NCI-H1105 treated with DMSO at 0.1 percent for 48 hours (cell line): Measurements from ENCODE around the gene PKP3.
A peak's percentile ranks its signal among the peaks of the same experiment; 100 is the strongest.
"Not testable (repeated sequence)": the region's sequence is repeated elsewhere in the genome, so short reads cannot be mapped to it uniquely, and the experiment has no call there.

Source experiments
- DNase-seq: peaks from one replicate; lab custom pipeline; 2025; lab: John Stamatoyannopoulos, UW

PKP3 gene, protein sequence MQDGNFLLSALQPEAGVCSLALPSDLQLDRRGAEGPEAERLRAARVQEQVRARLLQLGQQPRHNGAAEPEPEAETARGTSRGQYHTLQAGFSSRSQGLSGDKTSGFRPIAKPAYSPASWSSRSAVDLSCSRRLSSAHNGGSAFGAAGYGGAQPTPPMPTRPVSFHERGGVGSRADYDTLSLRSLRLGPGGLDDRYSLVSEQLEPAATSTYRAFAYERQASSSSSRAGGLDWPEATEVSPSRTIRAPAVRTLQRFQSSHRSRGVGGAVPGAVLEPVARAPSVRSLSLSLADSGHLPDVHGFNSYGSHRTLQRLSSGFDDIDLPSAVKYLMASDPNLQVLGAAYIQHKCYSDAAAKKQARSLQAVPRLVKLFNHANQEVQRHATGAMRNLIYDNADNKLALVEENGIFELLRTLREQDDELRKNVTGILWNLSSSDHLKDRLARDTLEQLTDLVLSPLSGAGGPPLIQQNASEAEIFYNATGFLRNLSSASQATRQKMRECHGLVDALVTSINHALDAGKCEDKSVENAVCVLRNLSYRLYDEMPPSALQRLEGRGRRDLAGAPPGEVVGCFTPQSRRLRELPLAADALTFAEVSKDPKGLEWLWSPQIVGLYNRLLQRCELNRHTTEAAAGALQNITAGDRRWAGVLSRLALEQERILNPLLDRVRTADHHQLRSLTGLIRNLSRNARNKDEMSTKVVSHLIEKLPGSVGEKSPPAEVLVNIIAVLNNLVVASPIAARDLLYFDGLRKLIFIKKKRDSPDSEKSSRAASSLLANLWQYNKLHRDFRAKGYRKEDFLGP

DNA sequence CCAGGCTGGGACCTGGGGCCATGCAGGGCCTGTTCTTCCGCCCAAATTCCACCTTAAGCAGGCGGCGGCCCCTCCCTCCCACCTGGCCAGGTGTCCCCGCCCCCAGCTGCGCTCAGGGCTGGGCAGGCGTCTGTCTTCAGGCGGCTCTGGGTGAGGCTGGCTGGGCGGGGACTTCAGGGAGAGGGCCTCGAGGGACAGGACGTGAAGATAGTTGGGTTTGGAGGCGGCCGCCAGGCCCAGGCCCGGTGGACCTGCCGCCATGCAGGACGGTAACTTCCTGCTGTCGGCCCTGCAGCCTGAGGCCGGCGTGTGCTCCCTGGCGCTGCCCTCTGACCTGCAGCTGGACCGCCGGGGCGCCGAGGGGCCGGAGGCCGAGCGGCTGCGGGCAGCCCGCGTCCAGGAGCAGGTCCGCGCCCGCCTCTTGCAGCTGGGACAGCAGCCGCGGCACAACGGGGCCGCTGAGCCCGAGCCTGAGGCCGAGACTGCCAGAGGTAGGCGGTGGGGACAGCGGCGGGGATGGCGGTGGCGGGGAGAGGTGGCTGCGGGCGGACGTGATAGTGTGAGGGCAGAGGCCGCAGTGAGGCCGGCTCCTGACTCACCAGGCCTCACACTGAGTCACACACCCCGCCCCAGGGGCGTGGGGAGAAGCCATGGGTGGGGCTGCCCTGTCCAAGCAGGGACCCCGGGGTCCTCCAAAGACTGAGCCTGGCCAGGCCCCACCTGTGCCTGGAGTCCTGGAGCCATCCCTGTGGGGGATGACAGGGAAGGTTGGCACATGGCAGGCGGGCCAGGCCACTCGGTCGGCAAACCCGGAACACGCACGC is at the start of gene PKP3:
PKP3 (plus strand) TSS at position 176 of the 824 bp plus-strand sequence; CDS start at position 260, 84 bp downstream.
- DNase-seq = no peak

DNA sequence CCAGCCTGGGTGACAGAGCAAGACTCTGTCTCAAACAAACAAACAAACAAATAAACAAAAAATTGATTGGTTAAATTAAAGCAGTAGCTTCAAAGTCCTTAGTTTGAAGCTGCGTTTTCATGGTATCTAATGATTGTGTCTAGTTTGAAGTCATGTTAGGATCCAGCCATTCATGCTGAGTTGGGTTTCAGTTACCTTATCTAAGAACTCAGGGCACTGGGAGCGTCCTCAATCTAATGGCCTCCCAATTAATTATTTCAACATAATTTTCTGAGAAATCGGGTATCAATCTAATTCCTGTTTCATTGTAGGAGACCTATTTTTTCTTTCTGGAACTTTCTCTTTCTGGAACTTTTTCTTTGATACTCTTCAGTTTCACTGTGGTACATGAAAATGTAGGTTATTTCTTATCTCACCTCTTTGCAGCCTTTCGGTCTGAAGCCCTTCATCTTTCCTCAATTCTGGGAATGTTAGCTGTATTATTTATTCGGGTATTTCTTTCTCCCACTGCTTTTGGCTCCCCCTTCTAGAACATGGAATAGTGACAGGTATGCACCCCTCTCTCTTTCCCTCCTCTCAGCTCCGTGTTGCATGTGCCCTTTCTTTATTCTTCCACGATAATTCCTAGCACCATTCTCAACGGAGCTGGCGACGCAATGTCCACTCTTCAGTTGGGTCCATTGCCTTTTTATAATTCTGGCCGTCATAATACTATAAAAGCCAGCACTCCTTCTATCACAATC is 49.0 kb upstream of the PKP3 start:
- DNase-seq = no peak

DNA sequence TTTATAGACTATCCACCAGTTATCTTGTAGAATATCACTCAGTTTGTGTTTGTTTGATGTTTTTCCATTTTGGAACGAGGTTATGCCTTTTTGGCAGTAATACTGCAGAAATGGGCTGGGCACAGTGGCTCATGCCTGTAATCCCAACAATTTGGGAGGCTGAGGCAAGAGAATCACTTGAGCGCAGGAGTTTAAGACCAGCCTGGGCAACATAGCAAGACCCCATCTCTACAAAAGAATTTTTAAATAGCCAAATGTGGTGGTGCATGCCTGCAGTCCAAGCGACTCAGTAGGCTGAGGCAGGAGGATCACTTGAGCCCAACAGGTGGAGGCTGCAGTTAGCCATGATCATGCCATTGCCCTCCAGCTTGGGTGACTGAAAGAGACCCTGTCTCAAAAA is 47.5 kb upstream of the PKP3 start:
- no peak for DNase-seq

DNA sequence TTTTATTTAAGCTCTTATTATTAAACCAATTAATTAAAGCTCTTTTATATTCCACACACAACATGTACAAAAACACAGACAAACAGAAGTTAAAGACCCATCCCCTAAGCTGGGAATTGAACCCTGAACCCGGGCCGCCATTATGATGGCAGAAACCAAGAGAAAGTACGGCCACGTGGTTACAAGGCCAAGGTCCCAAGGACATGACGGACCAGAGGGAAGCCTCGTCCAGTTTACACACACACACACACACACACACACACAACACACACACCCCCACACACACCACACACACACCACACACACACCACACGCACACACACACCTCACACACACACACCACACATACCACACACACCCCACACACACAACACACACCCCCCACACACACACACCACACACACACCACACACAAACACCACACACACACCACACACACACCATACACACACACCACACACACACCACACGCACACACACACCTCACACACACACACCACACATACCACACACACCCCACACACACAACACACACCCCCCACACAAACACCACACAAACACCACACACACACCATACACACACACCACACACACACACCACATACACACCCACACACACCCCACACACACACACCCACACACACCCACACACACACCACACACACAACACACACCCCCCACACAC is 44.6 kb upstream of the PKP3 start:
- not testable (repeated sequence) for DNase-seq

DNA sequence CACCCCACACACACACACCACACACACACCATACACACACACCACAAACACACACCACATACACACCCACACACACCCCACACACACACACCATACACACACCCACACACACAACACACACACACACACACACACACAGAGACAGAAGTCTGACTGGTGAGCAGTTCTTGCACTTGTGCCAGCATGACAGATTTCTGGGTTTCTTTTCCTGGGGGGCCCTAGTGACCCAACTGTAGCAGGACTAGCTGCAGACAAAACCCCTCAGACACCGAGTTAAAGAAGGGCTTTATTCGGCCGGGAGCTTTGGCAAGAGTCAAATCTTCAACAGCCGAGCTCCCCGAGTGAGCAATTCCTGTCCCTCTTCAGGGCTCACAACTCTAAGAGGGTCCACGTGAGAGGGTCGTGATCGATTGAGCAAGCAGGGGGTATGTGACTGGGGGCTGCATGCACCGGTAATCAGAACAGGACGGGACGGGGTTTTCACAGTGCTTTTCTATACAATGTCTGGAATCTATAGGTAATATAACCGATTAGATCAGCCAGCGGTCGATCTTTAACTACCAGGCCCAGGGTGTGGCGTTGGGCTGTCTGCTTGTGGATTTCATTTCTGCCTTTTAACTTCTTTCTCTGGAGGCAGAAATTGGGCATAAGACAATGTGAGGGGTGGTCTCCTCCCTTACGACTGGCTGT is 43.8 kb upstream of the PKP3 start:
- DNase-seq = not testable (repeated sequence)

DNA sequence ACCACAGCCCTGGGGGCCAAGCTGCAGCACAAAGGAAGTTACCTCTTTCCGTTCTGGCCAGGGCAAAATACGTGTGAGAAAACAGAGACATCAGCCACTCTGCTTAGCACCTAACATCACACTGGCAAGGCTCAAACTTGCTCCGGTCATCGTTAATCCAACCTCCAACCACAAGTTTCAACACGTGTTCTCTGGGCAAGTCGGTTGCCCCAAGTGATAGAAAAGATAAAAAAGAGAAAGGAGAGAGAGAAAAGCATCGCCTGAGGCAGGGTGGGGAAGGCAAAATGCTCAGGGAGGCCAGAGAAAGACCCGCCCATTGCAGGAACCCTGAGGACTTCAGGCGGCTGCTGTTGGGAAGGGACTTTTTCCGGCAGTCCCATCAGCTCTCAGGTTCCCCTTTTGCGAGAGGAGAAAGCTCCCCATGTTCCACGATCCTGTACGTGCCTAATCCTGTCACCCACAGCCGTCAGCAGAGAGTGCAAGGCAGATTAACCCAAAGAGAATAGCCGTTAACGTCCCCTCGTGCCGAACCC is 43.2 kb upstream of the PKP3 start:
- no peak for DNase-seq

DNA sequence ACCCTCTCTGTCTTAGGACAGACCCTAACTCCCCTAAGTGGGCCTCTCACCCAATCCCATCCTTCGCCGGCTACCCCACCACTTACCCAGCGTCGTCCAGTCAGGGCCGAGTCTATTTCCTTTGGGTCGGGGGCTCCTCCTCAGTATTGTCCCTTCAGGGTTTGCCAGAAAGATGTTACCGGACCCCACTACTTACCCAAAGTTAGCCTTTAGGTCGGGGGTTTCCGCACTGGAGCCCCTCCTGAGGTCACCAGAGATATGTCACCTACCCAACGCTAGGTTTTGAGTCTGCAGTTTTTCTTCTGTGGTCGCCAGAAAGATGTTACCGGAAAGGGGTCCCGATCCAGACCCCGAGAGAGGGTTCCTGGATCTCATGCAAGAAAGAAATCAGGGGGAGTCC is 42.6 kb upstream of the PKP3 start:
- DNase-seq = no peak

DNA sequence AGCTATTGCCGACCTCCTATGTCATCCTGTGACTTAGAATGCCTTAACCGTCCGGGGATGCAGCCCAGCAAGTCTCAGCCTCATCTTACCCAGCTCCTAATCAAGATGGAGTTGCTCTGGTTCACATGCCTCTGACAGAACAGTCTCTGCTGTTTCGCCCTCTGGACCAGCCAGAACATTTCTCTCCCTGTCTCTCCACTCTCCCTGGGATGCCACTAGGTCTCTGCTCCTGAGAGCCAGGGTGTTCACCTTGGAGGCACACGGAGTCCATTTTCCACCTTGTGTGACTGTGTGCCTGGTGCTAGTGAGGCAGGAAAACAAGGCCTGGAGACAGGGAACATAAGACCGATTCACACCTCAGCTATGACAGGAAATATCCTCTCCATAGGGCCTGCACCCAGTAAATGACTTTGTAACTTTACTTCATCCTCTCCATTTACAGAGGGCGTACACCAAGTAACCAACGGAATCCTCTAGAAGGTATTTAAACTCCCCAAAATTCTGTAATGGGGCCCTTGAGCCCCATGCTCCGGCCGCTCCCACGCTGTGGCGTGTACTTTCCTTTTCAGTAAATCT is 41.5 kb upstream of the PKP3 start:
- no peak for DNase-seq

DNA sequence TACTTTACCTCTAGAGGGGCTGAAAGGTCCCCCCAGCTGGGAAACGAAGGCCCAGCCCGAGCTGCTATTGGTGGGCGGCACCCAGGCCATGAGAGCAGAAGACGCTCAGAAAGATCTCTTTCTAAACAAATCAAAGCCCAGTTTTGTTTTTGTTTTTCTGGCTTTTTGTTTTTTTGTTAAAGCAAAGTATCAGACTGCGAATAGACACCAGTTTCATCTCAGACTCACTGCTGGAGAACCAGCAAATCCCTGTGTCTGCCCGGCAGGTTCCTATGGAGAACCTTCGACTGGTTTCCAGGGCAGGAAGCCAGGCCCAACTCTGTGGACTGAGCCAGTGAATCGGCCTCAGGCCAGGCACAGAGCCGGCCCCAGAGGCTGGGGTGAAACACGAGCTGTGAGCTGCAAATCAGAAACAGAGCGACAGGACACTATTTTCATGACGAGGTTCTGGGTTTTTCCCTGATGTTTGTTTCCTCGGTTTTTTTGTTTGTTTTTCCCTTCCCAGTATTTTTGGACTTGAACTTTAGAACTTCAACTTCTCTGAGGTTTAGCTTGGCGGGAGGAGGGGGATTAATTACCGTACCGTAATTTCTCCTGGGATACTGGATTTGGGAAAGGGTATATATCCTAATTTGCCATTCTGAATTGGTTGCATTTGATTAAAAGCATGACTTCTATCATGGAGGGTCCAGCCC is 40.7 kb upstream of the PKP3 start:
- no peak for DNase-seq

DNA sequence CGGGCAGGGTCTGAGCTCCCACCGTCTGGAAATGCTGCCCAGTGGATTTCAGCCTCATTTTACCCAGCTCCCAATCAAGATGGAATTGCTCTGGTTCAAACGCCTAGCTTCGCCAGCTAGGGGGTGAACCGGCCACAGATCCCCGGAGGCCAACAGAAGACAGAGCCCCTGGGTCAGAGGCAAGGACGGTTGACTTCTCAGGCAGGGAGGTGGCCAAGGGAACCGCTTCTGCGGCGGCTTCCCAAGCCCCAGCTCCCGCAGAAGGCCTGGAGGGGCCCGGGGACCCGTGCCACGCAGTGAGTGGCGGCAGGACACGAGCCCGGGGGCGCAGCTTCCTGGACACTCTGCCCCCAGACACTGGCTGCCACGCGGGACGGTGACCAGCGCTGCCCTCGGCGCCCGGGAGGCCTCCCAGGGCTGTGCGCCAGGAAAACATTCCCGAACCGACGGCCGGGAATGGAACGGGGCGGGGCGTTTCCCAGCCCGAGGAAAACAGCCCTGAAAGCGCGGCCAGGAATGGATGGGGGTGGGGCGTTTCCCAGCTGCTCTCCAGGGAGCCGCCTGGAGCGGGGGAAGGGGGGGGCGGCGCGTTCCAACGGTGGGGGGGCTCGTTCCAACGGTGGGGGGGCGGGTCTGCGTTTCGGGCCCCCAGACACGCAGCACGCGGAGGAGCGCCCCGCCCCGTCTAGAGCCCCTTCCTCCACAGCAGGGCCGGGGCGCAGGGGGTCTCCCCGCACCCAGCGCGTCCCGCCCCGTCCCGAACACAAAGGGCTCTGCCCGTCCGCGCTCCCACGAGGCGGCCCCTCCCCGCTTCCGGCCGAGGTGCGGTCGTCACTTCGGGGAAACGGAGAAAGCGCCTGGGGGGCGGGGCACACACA is 38.2 kb upstream of the PKP3 start:
- DNase-seq = peak; percentile 62

DNA sequence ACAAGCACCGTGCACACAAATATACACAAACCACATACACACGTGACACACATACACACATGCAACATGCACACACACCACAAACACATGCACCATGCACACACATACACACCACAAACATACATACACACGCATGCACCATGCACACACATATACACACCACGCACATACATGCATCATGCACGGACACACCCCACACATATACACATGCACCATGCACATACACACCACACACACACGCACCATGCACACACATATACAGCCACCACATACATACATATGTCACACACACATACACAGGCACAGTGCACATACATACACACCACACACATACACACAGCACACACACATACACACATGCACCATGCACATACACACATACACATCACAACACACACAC is 37.4 kb upstream of the PKP3 start:
- DNase-seq = no peak

DNA sequence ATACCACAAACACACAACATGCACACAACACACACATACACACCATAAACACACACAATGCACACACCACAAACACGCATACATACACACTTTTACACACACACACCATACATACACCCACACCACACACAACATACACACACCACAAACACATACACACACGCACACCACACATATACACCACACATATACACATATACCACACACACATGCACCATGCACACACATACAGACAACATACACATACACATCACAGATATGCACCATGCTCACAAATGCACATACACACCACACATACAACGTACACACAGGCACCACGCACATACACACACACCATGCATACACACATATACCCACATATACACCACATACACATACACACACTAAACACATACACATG is 36.4 kb upstream of the PKP3 start:
- no peak for DNase-seq

DNA sequence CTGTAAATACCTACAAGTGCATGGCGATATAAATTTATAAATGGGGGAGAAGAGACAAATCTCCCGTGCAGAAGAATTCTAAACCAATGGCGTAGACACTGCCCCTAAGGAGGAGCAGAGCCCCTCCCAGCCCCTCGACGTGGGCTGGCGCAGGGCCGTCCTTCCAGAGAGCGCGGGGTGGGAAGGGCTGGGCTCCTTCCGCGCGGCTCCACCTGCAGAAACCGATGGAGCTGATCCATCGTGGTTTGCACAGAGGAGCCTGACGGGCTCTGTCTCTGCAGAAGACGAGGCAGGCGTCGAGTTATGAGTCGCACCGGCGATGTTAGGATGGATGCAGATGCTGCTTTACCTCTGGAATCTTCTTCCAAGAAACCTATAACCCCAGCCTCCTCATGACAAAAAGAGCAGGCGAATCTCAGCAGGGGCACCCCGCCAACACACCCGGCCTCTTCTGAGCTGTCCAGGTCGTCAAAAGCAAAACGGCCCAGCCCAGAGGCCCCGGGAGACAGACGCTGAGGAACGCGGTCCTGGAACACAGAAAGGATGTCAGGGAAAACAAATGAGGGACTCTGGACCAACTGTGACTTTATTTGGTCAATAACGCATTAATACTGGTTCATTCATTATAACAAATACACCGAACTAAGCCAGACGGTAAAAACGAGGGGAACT is 35.7 kb upstream of the PKP3 start:
- peak; percentile 15 for DNase-seq

DNA sequence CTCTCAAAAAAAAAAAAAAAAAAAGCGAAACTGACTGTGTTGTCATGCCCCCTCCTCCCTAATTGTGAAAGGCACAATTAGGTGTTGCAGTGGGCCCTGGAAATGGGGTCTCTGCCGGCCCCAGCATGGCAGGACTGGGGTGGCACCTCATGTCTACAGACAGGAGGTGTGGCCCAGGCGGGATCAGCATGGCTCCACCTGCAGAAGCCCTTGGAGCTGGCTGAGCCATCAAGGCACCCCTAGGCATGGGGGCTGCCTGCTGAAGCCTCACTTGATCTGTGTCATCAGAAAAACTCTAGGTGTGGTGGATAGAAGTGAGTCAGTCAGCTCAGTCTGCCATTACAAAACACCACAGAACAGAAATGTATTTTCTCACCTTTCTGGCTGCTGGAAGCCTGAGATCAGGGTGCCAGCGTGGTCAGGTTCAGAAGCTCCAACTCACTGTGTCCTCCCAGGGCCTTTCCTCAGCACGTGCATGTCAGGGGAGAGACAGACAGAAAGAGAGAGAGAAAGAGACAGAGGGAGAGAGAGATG is 34.8 kb upstream of the PKP3 start:
- DNase-seq = no peak

DNA sequence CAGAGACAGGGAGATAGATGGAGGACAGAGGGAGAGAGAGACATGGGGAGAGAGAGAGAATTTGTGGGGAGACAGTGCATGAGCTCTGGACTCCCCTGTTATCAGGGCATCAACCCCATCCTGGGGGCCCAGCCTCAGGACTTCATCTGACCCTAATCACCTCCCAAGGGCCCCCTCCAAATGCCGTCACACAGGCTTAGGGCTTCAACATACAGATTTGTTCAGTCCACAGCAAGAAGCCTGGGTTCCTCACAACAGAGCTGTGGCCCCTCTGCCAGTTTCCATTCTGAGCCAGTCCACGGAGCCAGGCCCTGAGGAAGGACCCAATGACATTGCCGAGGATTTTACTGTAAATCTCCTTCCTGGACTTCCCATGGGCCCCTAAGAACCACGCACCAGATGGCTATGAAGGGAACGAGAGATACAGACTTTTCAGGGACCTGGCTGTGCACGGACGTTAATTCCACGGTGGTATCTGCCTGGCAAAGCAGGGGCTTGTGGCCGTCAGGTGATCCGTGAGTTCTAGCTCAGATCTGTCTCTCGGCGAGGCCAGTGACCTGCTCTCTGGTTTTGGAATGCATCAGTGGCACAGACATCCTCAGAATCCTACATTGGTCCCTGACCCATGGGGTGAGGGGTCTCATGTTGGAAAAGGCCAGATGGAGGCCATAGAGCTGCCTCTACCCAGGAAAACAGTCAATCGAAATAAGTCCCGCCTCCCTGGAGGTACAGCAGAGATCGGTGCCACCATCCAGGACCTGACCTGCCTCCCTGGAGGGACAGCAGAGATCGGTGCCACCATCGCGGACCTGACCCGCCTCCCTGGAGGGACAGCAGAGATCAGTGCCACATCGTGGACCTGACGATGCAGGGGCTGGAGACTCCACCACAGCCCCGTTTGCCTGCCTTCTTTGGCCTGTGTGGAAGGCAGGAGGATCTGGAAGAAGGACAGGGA is 33.4 kb upstream of the PKP3 start:
- no peak for DNase-seq
